SKM-1 (cell line): Measurements from ENCODE around the gene OR2W3.

Experiments
- DNase-seq: peaks from one replicate; lab custom pipeline; 2025; ENCODE audit not compliant: unreplicated experiment; lab: John Stamatoyannopoulos, UW

OR2W3 gene

GRCh38 chr1:247914941-247915662 is 19.7 kb downstream of the OR2W3 start:
- no peak for DNase-seq

- no peak for DNase-seq
Measured at GRCh38 chr1:247919952-247920351, 24.6 kb downstream of the OR2W3 start, which contains the start of gene OR2T8. Gene OR2T8, plus strand, starts transcription at chr1:247920252. Its CDS starts 766 bp downstream, at chr1:247921018.

GRCh38 chr1:247923941-247924340 is 28.6 kb downstream of the OR2W3 start:
- no peak for DNase-seq

- no peak for DNase-seq
Measured at GRCh38 chr1:247924868-247925267, 29.5 kb downstream of the OR2W3 start, which contains the start of gene OR2AJ1. Gene OR2AJ1, plus strand, starts transcription at chr1:247924889. Its CDS starts 8,880 bp downstream, at chr1:247933769.

- DNase-seq, result no peak
Measured at GRCh38 chr1:247933989-247934388, 38.6 kb downstream of the OR2W3 start.

- no peak for DNase-seq
Measured at GRCh38 chr1:247935781-247936180, 40.4 kb downstream of the OR2W3 start.

- DNase-seq, result no peak
Measured at GRCh38 chr1:247936415-247936814, 41.0 kb downstream of the OR2W3 start.

- peak; percentile 89 for DNase-seq
Measured at GRCh38 chr1:247936965-247937734, 41.8 kb downstream of the OR2W3 start.

- no peak for DNase-seq
Measured at GRCh38 chr1:247942624-247943023, 47.2 kb downstream of the OR2W3 start.
